Glutamatergic neuron (in vitro differentiated cells): Measurements from ENCODE around the gene PABPN1L. TPM values are rescaled to one million over a fixed set of nuclear protein-coding genes. Genes with fewer than 3 reads are reported as not detected.

Experiments used
- DNase-seq: peaks from one replicate; pipeline ENCODE4 v3.0.0; 2022
- H3K27ac Mint-ChIP-seq: one replicate; pipeline ENCODE4 v1.8.0; 2020; ENCODE audit warnings: mild to moderate bottlenecking, mixed read lengths, inconsistent platforms; ENCODE audit not compliant: unreplicated experiment
- H3K27me3 Mint-ChIP-seq: one replicate; pipeline ENCODE4 v1.8.0; 2020; ENCODE audit warnings: mild to moderate bottlenecking, moderate library complexity, mixed read lengths, inconsistent platforms; ENCODE audit not compliant: unreplicated experiment
- H3K36me3 Mint-ChIP-seq: one replicate; pipeline ENCODE4 v1.8.0; 2020; ENCODE audit warnings: mild to moderate bottlenecking, mixed read lengths, inconsistent platforms; ENCODE audit not compliant: unreplicated experiment
- H3K4me1 Mint-ChIP-seq: one replicate; pipeline ENCODE4 v1.8.0; 2020; ENCODE audit warnings: mild to moderate bottlenecking, low read depth, mixed read lengths, inconsistent platforms; ENCODE audit not compliant: unreplicated experiment
- H3K4me3 Mint-ChIP-seq: one replicate; pipeline ENCODE4 v1.8.0; 2020; ENCODE audit warnings: mild to moderate bottlenecking, mixed read lengths, inconsistent platforms; ENCODE audit not compliant: unreplicated experiment
- H3K9me3 Mint-ChIP-seq: one replicate; pipeline ENCODE4 v1.8.0; 2020; ENCODE audit warnings: mild to moderate bottlenecking, moderate library complexity, mixed read lengths, inconsistent platforms; ENCODE audit not compliant: unreplicated experiment
- CTCF ChIP-seq: fragments of 200-600 bp; sonication (generic); IDR thresholded peaks from one replicate; pipeline ENCODE4 v1.5.0; 2021; ENCODE audit not compliant: partially characterized antibody, unreplicated experiment
- total RNA-seq: library from RNA; stranded (reverse); fragmentation: NEBNext Ultra II Directional; extraction: Animal tissue kit (Norgen Biotek cat#: 25700); gene quantifications from one replicate; pipeline ENCODE4 v1.2.1, GENCODE V29; 2021; ENCODE audit not compliant: unreplicated experiment

PABPN1L gene
- total RNA-seq, 1 donor from 2014 or later: 3.9 TPM

- no peak overlapping the region for H3K4me3 Mint-ChIP-seq
- H3K27me3 Mint-ChIP-seq: peaks cover 7% of the 10 kb centered on the region
- H3K36me3 Mint-ChIP-seq: peaks cover 8% of the 10 kb centered on the region
- TF ChIP-seq CTCF: no peak
- H3K9me3 Mint-ChIP-seq: peaks cover 19% of the 10 kb centered on the region
- DNase-seq: no peak
- H3K4me1 Mint-ChIP-seq: peaks cover 6% of the 10 kb centered on the region
- no peak overlapping the region for H3K27ac Mint-ChIP-seq
Measured at GRCh38 chr16:88854306-88855111, 12.0 kb downstream of the PABPN1L start.

- no peak overlapping the region for H3K27ac Mint-ChIP-seq
- peaks cover 19% of the 10 kb centered on the region for H3K9me3 Mint-ChIP-seq
- TF ChIP-seq CTCF: no peak
- H3K36me3 Mint-ChIP-seq: peaks cover 8% of the 10 kb centered on the region
- no peak overlapping the region for H3K4me3 Mint-ChIP-seq
- H3K27me3 Mint-ChIP-seq: peaks cover 7% of the 10 kb centered on the region
- H3K4me1 Mint-ChIP-seq: peaks cover 6% of the 10 kb centered on the region
- DNase-seq: no peak
Measured at GRCh38 chr16:88853325-88853941, 13.0 kb downstream of the PABPN1L start.

- Mint-ChIP-seq H3K27me3 (peaks cover 2% of the 10 kb centered on the region), H3K9me3 (peaks cover 10% of the 10 kb centered on the region)
Measured at GRCh38 chr16:88851616-88852015, 14.8 kb downstream of the PABPN1L start.

GRCh38 chr16:88850531-88851199, 15.8 kb downstream of the PABPN1L start:
- Mint-ChIP-seq H3K4me3 (no peak overlapping the region), H3K36me3 (peaks cover 8% of the 10 kb centered on the region), H3K27me3 (peaks cover 2% of the 10 kb centered on the region), H3K27ac (no peak overlapping the region), H3K4me1 (no peaks in the 10 kb centered on the region), H3K9me3 (peaks cover 8% of the 10 kb centered on the region)
- no peak for TF ChIP-seq CTCF
- DNase-seq: no peak

More at GRCh38 chr16:88851616-88852015, 14.8 kb downstream of the PABPN1L start:
- TF ChIP-seq CTCF: no peak
- Mint-ChIP-seq H3K36me3 (peaks cover 8% of the 10 kb centered on the region), H3K27ac (no peak overlapping the region), H3K4me3 (no peak overlapping the region), H3K4me1 (no peaks in the 10 kb centered on the region)
- no peak for DNase-seq
